ENCODE measurements around the gene LST1. TPM values are rescaled to one million over a fixed set of nuclear protein-coding genes. Genes with fewer than 3 reads are reported as not detected.

Gene LST1
- total and polyA plus RNA-seq, 2 of the 4 experiments (the other 2 are of a cell fraction) = not detected

DNA sequence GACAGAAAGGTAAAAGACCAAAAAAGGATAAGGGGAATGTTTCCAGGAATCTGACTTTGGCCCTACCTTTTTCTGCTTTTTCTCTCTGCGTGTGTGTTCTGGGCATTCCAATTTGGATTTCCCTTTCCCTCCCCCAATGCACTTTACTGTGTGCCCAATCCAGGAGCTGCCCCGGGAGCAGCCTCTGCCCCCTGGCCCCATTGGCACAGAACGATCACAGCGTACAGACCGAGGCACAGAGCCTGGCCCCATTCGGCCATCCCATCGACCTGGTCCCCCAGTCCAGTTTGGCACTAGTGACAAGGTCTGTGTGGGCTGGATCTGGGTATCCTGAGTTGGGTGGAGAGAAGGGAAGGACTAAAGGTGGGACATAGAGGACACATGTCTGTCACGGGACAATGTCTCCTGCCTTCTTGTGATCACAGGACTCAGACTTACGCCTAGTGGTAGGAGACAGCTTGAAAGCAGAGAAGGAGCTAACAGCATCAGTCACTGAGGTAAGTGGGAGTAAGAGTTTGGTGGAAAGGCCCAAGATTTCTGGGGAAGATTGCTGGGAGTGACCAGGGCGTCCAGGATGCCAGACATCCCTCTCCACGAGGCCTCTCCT lies 49.0 kb downstream of the LST1 start:
- Histone ChIP-seq H3K9ac (ENCODE audit: low read depth, low read length) (no peak overlapping the region), H2BK120ac (ENCODE audit: low read depth, low read length) (no peak overlapping the region), H4K20me1 (ENCODE audit: insufficient read depth, low read length) (peaks cover 28% of the 10 kb centered on the region), H3K4ac (ENCODE audit: low read depth, low read length) (no peak overlapping the region), H2BK5ac (ENCODE audit: low read depth, low read length, poor library complexity, severe bottlenecking) (no peak overlapping the region), H4K5ac (ENCODE audit: low read depth, low read length) (no peak overlapping the region), H3K27me3 (ENCODE audit: control insufficient read depth, insufficient read depth, low read length) (no peaks in the 10 kb centered on the region), H4K8ac (ENCODE audit: low read depth in 2 of 2, low read length in 2 of 2) (no peak overlapping the region), H3K18ac (ENCODE audit: low read depth, low read length) (no peak overlapping the region), H3K9me3 (ENCODE audit: control insufficient read depth, insufficient read depth, low read length) (no peaks in the 10 kb centered on the region), H3K27ac (ENCODE audit: insufficient read depth, low read length) (no peak overlapping the region), H3K23ac (ENCODE audit: low read depth, low read length) (no peak overlapping the region), H4K91ac (ENCODE audit: insufficient read depth, low read depth, low read length) (no peak overlapping the region), H3K9me1 (ENCODE audit: insufficient read depth, low read length) (no peaks in the 10 kb centered on the region), H3K36me3 (ENCODE audit: control insufficient read depth, insufficient read depth, low read length) (peaks cover 85% of the 10 kb centered on the region), H3K56ac (ENCODE audit: extremely low read depth, insufficient read depth, low read length) (no peak overlapping the region), H2BK20ac (ENCODE audit: low read depth, low read length) (no peak overlapping the region), H2AFZ (replicated peaks; ENCODE audit: low read length, poor library complexity) (no peak overlapping the region), H3K79me1 (ENCODE audit: low read depth in 1 of 2, low read length in 2 of 2) (peaks cover 29 to 39% of the 10 kb centered on the region in 2 experiments), H3K4me3 (ENCODE audit: insufficient read depth, low read depth, low read length) (no peak overlapping the region), H2AK5ac (ENCODE audit: low read depth, low read length) (no peak overlapping the region), H3K4me1 (ENCODE audit: control insufficient read depth, insufficient read depth, low read length) (no peaks in the 10 kb centered on the region; the same call in 1 of the 2 replicates), H2AK9ac (replicated peaks; ENCODE audit: low read depth, low read length, poor library complexity) (peak overlapping the region; percentile 3), H3K14ac (replicated peaks; ENCODE audit: low read depth, low read length) (no peak overlapping the region), H3K4me2 (ENCODE audit: low read depth, low read length) (no peak overlapping the region), H2BK15ac (ENCODE audit: low read depth, low read length) (no peak overlapping the region)
- dilution Hi-C loops (cut with HindIII; ENCODE audit: low sequenced_read_pairs, unreplicated experiment) = no loop called here
- intact Hi-C loops (cut with micrococcal nuclease) = no loop called here
- no peak for DNase-seq
- BruUV-seq (replicated peaks) = no TSS peak
- in situ Hi-C loops (cut with MboI; ENCODE audit: low sequenced_read_pairs) = no loop called here
- ChIA-PET CTCF (no interaction called here), POLR2A (ENCODE audit: unreplicated experiment) (no interaction called here)
- WGBS, 2 experiments (ENCODE audit: extremely low coverage in 2 of 2, insufficient read length in 1 of 2) = 83% methylated on average over 7 of the region's 11 CpGs; no CpG with 5 or more reads in 1 of the 2 experiments
- no peak for ATAC-seq (ENCODE audit: low read depth)
- TF ChIP-seq RAD21 (IDR thresholded peaks at IDR 0.05; ENCODE audit: low read length) (no peak), MAFK (IDR thresholded peaks at IDR 0.05; ENCODE audit: low read depth, low read length) (no peak), SMC3 (IDR thresholded peaks at IDR 0.05; ENCODE audit: low read depth, low read length) (no peak), MXI1 (IDR thresholded peaks at IDR 0.05; ENCODE audit: borderline replicate concordance, low read depth, low read length) (no peak), BHLHE40 (IDR thresholded peaks at IDR 0.05; ENCODE audit: low read depth, low read length) (no peak), CEBPB (IDR thresholded peaks at IDR 0.05; ENCODE audit: low read depth, low read length) (no peak)
- TF ChIP-seq, protein P1, sequence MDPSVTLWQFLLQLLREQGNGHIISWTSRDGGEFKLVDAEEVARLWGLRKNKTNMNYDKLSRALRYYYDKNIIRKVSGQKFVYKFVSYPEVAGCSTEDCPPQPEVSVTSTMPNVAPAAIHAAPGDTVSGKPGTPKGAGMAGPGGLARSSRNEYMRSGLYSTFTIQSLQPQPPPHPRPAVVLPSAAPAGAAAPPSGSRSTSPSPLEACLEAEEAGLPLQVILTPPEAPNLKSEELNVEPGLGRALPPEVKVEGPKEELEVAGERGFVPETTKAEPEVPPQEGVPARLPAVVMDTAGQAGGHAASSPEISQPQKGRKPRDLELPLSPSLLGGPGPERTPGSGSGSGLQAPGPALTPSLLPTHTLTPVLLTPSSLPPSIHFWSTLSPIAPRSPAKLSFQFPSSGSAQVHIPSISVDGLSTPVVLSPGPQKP (IDR thresholded peaks at IDR 0.05; ENCODE audit: borderline replicate concordance, low read depth, low read length) = no peak
